DND-41 (cell line): Measurements from ENCODE around the gene DSCAML1.

Source experiments
- EZH2 ChIP-seq: IDR thresholded peaks from 3 replicates; pipeline ENCODE4 v1.6.1; 2012; ENCODE audit warnings: borderline replicate concordance, low read depth, mild to moderate bottlenecking, moderate library complexity, low read length, inconsistent platforms; ENCODE audit not compliant: severe bottlenecking
- TF ChIP-seq, protein P1 (sequence below): IDR thresholded peaks from 2 replicates; pipeline ENCODE4 v1.5.1; 2012; ENCODE audit warnings: borderline replicate concordance, low read length, moderate library complexity, mild to moderate bottlenecking; ENCODE audit not compliant: poor library complexity, severe bottlenecking; ENCODE audit errors: extremely low read depth

DNA sequence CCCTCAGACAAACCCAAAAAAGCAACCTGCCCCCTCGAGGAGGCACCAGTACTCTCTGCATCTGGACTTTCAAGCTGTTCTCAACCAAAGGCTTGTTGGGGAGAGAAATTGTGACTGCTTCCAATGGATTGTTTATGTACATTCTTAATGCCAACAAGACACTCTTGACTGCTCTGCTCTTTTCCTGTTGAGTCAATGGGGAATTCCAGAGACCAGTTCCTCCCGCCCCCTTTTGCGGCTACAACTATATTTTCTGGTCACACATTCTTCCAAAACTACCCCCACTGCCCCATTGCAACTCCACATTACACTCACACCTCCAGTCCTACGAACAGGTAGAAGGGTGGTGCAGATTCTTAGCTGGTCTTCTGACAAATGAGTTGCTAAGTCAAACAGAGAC, 187.0 kb downstream of the DSCAML1 start:
- no peak for TF ChIP-seq EZH2
- TF ChIP-seq, protein P1, sequence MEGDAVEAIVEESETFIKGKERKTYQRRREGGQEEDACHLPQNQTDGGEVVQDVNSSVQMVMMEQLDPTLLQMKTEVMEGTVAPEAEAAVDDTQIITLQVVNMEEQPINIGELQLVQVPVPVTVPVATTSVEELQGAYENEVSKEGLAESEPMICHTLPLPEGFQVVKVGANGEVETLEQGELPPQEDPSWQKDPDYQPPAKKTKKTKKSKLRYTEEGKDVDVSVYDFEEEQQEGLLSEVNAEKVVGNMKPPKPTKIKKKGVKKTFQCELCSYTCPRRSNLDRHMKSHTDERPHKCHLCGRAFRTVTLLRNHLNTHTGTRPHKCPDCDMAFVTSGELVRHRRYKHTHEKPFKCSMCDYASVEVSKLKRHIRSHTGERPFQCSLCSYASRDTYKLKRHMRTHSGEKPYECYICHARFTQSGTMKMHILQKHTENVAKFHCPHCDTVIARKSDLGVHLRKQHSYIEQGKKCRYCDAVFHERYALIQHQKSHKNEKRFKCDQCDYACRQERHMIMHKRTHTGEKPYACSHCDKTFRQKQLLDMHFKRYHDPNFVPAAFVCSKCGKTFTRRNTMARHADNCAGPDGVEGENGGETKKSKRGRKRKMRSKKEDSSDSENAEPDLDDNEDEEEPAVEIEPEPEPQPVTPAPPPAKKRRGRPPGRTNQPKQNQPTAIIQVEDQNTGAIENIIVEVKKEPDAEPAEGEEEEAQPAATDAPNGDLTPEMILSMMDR, result no peak
